ENCODE measurements around the gene SIT1.
"Not testable (repeated sequence)": the region's sequence is repeated elsewhere in the genome, so short reads cannot be mapped to it uniquely, and the experiment has no call there.

Gene SIT1

DNA sequence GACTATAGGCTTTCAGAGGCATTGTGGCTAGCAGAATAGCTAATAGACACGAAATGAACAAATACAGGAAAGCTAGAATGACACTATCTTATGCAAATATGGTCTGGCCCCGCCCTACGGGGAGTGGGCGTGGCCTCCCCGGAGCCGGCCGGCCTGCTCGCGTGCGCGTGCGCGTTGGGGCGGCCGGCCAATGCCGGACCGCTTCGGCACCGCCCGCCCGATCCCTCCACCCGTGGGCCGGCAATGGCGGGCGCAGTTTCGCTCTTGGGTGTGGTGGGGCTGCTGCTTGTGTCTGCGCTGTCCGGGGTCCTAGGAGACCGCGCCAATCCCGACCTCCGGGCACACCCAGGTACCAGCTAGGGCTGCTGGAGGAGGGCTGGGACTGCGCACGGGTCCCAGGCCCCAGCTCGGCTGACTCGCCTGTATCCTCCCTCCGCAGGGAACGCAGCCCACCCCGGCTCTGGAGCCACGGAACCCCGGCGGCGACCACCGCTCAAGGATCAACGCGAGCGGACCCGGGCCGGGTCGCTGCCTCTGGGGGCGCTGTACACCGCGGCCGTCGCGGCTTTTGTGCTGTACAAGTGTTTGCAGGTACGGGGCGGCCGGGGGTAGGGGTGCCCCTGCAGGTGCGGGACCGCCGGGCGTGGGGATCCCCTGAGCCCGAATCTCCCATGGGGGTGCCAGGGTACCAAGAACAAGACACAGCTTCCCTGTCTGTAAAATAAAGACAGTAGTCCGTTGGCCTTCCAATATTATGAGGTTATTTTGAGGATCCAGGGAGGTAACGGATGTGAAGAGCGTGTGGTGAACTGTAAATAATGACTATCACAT lies 7.6 kb upstream of the SIT1 start, which contains the start of gene CCDC107:
CCDC107 (plus strand) TSS at position 156 of the 831 bp plus-strand sequence; CDS start at position 244, 88 bp downstream.
- DNase-seq = peak; percentile 82

DNA sequence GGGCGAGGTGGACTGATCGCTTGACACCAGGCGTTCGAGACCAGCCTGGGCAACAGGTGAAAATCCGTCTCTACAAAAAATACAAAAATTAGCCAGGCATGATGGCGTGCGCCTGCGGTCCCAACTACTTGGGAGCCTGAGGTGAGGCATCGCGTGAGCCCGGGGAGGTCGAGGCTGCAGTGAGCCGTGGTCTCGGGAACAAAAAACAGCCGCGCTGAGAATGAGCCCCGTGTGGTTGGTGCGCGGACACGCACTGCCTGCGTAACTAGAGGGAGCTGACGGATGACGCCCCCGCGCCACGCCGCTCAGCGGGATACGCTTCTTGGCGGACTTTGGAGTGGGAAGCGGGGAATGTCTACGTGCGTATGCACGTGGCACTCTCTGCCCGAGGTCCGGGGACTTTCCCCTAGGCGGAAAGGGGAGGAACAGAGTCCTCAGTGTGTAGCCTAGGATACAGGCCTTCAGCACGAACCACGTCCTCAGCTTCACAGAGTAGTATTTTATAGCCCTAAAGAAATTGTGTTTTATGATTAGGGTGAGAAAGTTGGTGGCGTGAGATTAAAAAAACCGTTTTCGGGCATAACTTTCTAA lies 6.9 kb upstream of the SIT1 start, which contains the start of gene RMRP:
RMRP (minus strand) TSS at position 474 of the 591 bp plus-strand sequence.
- peak; percentile 91 for DNase-seq

DNA sequence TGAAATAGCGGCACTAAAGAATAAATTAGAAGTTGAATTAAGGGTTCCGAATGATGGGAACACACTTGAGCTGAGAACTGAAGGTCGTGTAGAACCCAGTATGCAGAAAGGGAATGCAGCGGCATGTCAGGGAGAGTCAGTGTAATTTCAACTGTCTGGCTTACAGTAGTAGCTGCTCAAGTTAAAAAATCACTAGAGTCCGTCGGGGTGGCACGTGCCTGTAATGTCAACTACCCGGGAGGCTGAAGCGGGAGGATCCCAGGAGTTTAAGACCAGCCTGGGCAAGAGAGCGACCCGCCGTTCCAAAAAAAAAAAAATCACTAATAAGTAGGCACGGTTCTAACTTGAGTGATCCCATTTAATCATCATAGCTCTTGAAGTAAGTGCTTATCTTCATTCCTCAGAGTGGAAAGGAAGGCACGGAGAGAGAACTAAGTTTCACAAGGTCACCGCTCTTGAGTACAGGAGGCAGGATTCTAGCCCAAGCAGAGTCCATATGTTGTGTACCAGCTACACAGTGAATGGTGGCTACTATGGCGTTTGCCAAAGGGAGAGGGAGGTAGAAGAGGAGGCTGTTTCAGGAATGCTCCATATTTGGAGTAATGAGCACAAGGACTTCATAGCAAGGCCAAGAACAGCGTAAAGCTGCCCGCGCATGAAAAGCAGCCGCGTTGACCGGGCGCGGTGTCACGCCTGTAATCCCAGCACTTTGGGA lies 6.3 kb upstream of the SIT1 start:
- no peak for DNase-seq

DNA sequence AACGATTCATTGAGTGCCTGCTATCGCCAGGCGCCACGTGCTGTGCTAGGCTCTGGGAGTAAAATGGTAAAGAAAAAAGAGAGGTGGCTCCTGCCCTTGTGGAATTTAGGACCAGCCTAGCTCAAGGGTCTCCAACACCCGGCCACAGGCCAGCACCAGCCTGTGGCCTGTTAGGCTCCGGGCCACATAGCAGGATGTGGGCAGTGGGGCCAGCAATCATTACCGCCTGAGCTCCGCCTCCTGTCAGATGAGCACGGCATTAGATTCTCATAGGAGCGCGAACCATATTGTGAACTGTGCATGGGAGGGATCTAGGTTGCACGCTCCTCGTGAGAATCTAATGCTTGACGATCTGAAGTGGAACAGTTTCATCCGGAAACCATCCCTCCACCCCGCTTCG lies 5.6 kb upstream of the SIT1 start:
- no peak for DNase-seq

DNA sequence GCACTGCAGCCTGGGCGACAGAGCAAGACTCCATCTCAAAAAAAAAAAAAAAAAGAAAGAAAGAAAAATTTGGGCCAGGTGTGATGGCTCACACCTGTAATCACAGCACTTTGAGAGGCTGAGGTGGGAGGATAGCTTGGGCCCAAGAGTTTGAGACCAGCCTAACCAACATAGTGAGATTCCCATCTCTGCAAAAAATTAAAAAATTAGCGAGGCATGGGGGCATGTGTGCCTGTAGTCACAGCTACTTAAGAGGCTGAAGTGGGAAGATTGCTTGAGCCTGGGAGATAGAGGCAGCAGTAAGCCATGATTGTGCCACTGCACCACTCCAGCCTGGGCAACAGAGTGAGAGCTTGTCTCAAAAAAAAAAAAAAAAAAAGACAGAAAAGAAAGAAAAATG lies 2.9 kb upstream of the SIT1 start:
- DNase-seq = no peak

DNA sequence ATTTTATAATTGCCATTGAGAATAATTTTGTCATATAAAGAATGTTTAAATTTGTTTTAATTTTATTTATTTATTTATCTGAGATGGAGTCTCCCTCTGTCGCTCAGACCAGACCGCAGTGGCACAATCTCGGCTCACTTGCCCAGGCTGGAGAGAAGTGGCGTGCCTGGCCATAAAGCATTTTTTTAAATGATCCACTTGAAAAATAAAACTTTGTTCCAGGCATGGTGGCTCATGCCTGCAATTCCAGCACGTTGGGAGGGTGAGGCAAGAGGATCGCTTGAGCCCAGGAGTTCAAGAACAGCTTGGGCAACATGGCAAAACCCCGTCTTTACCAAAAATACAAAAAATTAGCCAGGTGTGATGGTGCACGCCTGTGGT lies 2.1 kb upstream of the SIT1 start:
- DNase-seq = no peak

DNA sequence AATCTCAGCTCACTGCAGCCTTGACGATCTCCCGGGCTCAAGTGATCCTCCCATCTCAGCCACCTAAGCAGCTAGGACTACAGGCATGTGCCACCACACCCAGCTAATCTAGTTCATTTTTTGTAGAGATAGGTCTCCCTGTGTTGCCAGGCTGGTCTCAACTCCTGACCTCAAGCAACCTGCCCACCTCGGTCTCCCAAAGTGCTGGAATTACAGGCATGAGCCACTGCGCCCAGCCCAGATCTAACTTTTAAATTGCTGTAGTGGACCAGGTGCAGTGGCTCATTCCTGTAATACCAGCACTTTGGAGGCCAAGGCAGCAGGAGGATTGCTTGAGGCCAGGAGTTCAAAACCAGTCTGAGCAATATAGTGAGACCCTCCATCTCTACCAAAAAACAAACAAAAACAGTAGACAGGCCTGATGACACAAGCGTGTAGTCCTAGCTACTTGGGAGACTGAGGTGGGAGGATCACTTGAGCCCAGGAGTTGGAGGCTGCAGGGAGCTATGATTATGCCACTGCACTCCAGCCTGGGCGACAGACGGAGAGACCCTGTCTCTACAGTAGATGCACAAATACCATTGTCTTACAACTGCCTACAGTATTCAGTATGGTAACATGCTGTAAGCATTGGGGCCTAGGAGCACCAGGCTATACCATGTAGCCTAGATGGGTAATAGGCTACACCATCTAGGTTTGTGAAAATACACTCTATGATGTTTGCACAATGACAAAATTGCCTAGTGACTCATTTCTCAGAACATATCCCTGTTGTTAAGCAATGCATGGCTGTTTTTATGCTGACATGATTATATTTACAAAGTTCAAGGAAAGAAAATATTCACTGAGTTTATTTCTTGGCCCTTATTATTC lies 1.5 kb upstream of the SIT1 start:
- DNase-seq = no peak

DNA sequence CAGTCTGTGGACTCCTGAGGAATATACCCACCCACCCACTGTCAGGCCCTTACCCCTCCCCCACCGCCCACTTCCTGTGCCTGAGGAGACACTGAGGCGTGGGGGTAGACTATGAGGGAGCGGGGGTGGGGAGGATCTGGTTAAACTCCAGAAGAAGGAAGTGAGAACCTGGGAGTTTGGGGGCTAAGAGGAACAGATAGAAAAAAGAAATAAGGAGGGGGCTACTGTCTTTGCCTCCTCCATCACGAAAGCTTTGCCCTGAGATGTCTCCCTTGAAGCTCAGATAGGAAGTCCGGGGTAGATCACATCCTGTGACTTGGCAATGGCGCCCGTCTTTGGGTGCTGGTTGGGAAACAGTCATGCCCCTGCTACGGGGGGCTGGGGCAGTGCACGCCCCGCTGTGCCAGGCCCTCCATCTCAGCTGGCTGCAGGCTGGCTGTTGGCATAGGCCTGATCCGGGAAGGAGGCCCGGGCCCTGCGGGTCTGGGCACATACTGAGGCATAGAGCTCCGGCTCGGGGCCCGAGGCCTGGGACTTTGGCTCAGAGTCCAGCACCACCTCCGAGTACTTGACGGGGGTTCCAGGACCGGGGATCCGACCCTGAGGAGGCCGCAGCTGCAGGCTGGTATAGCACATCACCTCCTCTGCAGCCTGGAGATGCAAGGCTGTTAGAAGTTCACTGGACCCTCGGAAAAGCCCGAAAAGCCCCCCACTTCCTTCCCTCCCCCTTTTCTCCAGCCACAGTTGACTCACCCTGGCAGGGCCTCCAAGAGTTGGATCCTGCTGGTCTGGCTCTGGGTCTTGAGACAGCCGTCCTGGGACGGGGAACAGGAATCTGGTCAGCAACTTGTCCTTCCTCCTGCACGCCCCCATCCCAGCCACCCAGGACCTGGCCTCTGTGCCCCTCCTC lies 1.0 kb downstream of the SIT1 start:
- DNase-seq = no peak

DNA sequence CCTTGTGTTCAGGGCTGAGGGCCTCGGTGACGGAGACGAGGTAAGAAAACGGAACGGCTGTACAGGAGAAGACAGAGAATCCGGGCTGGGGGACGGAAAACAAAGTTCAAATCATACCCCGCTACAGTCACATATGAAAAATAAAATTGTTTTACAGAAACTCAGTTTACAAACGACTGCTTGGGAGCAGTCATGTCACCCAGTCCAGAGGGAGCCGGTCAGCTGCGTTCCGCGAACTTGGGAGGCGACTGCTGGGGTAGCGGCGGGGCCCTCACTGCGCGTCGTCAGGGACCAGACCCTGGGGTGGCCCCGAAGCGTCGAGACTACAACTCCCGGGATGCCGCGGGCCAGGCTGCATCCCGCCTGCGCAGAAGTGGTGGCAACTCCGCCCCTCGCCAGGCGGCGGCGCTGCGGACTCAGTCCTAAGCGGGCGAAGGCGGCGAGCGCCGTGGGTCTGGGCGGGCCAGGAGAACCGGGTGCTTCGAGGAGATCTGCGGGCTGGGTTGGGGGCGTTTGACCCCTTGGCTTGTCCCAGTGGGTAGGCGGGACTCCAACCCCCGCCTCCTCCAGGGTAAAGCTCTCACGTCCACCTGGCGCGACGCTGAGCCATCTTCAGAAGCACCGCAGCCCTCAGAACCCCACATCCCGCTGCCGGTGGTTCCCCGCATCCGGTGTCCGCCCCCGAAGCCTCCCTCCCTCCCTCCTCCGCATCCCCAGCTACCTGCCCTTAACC lies 4.0 kb downstream of the SIT1 start:
- peak; percentile 81 for DNase-seq

DNA sequence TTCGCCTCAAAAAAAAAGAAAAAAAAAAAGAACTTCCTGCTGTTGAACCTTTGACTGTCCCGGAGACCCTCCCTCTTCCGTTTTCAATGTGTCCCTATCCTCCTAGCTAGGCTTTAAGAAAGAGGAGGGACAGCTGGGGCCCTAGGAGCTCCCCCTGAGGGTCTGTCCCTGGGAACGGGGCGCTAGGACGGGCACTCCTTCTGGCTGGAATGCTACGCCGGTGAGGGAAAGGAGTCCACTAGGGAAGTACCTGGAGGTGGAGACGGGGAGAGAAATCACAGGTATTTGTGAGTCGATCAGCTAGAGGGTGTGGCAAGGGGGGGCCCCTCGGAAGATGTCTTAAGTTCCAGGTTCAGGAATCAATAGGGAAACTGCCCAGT lies 4.6 kb downstream of the SIT1 start:
- no peak for DNase-seq

DNA sequence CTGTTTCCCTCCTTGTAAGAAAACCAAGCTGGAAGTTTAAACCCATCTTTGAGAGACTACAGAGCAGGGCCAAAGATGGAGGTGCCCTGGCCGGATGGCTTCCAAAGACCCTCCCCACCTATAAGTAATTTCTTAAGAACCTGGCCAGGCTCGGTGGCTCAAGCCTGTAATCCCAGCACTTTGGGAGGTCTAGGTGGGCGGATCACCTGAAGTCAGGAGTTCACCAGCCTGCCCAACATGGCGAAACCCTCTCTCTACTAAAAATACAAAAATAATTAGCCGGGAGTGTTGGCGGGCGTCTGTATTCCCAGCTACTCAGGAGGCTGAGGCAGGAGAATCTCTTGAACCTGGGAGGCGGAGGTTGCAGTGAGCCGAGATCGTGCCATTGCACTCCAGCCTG lies 5.0 kb downstream of the SIT1 start:
- not testable (repeated sequence) for DNase-seq

DNA sequence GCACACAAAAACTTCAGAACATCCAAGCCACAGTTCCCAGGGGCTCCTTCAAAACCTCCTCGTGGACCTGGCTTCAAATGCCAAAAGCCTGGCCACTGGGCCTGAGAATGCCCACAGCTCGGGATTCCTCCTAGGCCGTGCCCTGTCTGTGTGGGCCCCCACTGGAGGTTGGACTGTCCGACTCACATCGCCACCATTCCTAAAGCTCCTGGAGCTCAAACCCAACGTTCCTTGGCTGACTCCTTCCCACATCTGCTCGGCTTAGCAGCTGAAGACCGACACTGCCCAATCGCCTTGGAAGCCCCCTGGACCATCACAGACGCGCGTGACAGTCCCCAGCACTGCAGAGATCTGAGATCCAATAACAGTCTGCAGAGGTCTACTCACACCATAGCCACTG lies 7.7 kb downstream of the SIT1 start:
- no peak for DNase-seq

DNA sequence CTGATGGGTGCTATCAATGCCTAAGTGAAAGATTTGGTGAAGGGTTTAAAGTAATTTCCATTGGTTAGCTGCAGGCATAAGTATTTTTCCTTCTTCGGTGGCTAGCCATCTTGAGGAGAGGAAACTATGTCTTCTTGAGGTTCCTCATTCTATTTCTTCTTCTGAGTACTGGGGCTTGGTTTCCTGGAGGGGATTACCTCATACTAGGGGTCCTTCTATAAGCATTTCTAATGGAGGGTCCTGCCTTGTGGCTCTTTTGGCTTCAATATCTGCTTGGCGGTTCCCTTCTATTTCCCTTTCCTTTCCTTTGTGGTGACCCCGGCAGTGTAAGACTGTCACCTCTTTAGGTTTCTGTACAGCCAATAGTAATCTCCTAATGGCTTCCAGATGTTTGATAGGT lies 9.3 kb downstream of the SIT1 start:
- DNase-seq = not testable (repeated sequence)

DNA sequence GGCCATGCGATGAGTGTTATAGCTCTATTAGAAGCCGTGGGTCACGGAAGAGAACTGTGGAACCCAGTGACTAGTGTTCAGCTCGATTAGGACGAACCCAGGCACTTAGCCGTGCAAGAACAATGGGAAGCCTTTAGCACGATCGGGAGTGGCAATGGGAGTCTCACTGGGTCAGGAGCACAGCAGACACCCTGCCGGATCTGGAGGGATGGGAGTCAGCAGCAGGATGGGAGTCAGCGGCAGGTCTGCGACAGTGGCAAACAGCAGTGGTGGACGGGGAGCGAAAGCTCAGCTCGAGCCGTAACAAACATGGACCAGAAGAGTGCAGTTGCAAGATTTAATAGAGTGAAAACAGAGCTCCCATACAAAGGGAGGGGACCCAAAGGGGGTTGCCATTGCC lies 10.3 kb downstream of the SIT1 start:
- not testable (repeated sequence) for DNase-seq

DNA sequence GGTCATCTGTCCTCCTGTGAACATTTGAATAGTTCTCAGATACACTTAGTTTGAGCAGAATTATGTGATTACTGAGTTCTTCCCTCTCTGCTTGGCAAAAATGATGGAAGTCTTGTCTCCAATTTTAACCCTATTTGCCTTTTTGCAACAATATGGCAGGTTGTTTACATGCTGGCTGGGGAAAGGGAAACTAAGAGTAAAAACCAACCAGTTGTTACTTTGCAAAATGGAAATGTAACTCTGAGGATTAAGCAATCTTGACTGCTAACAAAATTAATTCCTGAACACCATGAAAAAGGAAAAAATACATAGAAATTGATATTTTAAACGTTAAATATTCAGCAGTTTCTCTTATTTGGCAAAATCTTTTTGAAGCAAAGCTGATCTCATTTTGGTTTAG lies 11.1 kb downstream of the SIT1 start:
- no peak for DNase-seq

DNA sequence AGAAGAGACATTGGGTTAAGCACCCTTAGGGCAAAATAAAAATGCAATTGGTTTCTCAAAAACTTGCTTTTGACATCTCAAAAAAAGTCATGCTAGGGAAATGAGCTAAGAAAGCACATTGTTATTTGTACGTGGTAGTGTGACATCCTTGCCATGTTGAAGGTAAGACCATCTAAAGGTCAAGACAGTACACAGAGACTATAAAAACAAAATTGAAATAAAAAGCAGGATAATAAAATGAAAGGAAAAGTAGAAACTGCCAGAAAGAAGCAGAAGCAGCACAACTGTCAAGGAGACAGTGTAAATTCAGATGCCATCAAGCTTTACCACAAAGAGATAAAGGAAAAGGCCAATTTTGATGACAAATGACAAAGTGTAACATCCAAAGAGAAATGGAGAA lies 11.5 kb downstream of the SIT1 start:
- not testable (repeated sequence) for DNase-seq

DNA sequence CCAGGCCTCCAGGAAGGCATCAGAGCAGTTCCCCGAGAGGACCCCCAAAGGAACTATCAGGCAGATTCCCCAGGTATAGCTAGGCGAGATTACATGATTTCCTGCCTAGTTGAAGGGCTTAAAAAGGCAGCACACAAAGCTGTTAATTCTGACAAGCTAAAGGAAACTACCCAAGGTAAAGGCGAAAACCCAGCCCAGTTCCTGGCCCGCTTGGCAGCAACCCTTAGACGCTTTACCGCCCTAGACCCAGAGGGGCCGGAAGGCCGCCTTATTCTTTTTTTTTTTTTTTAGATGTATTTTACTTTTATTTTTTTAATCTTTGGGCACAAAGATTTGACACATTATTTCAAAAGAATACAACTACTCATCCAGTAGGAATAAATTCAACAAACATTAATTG lies 12.0 kb downstream of the SIT1 start:
- DNase-seq = not testable (repeated sequence)

DNA sequence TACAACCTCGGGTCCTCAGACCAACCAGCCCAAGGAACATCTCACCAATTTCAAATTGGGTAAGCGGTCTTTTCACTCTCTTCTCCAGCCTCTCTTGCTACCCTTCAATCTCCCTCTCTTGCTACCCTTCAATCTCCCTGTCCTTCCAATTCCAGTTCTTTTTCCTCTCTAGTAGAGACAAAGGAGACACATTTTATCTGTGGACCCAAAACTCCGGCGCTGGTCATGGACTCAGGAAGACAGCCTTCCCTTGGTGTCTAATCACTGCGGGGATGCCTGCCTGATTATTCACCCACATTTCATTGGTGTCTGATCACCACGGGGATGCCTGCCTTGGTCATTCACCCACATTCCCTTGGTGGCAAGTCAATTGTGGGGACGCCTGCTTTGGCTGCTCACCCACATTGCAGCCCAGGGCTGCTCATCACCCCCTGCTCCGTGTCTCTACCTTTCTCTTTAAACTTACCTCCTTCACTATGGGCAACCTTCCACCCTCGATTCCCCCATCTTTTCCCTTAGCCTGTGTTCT lies 13.2 kb downstream of the SIT1 start:
- not testable (repeated sequence) for DNase-seq

DNA sequence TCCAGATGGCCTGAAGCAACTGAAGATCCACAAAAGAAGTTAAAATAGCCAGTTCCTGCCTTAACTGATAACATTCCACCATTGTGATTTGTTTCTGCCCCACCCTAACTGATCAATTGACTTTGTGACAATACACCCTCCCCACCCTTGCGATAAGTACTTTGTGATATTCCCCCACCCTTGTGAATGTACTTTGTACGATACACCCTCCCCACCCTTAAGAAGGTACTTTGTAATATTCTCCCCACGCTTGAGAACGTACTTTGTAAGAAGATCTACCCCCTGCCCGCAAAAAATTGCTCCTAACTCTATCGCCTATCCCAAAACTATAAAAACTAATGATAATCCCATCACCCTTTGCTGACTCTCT lies 13.9 kb downstream of the SIT1 start:
- DNase-seq = not testable (repeated sequence)

DNA sequence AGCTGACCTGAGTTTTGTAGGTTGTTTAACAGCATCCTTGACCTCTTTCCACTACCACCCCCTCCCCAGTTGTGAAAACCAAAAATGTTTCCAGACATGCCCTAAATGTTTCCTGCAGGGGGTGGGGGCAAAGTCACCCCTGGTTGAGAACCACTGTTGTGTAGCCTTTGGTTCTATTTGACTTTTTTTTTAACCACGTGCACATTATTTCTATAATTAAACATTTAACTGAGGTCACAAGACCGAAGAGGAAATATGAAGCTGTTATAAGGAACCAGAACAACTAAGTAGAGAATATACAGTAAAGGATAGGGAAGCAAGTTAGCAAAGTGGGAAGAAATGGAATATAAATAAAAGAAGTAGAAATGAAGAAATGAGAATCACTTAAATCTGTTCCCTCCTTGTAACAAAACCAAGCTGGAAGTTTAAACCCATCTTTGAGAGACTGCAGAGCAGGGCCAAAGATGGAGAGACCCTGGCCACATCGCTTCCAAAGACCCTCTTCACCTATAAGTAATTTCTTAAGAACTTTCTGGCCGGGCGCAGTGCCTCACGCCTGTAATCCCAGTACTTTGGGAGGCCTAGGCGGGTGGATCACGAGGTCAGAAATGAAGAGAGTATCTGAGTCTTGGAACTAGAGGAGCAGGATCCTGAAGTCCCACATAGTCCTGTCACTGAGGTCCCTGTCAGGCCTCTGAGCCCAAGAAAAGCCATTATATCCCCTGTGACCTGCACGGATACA lies 14.4 kb downstream of the SIT1 start:
- DNase-seq = no peak
